Fibroblast of peridontal ligament (primary cell): Measurements from ENCODE around the gene ADCY9.

ENCODE experiments used
- DNase-seq: peaks from one replicate; pipeline ENCODE4 v3.0.0-alpha.2; 2010; ENCODE audit errors: extremely low read depth

ADCY9 gene

GRCh38 chr16:4003576-4003975, 112.7 kb downstream of the ADCY9 start:
- DNase-seq, result no peak

- no peak for DNase-seq
Measured at GRCh38 chr16:4003166-4003565, 113.1 kb downstream of the ADCY9 start.

- no peak for DNase-seq
Measured at GRCh38 chr16:4002121-4002520, 114.1 kb downstream of the ADCY9 start.

DNA sequence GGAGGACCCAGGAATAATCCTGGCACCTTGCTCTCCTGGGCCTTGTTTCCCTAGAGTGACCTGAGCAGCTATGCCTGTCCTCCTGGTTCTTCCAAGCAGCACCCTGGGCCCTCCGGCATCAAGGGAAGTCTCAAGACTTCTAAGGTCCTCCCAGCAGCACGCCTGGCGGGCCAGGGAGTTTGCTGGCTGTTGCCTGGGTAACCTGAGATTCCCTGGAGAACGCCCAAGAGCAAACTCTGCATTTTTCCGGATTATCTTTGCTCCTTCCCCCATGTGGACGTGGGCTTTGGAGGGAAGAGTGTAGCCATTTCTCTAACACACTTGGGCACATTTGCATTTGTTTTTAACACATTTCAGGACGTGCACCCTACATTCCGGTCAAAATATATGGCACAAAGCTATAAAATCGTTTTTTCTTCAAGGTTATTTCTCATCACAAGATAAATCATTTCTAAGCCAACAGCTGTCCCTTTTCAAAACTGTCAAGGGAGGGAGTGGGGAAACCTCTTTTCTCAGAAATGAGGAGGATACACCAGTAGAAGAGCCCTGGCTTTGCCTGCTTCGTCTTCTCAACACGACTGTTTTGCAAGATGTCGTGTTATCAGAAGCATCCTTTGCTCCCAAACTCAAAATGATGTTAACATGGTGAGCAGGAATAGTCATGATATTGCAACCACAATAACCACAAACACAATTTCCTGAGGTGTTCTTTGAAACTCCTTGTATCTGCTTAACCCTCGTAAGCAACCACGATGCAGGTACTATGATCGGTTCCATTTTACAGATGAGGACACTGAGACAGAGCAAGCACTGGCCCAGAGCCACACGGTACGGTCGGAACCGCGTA, 116.5 kb downstream of the ADCY9 start:
- DNase-seq, result peak; percentile 83

DNA sequence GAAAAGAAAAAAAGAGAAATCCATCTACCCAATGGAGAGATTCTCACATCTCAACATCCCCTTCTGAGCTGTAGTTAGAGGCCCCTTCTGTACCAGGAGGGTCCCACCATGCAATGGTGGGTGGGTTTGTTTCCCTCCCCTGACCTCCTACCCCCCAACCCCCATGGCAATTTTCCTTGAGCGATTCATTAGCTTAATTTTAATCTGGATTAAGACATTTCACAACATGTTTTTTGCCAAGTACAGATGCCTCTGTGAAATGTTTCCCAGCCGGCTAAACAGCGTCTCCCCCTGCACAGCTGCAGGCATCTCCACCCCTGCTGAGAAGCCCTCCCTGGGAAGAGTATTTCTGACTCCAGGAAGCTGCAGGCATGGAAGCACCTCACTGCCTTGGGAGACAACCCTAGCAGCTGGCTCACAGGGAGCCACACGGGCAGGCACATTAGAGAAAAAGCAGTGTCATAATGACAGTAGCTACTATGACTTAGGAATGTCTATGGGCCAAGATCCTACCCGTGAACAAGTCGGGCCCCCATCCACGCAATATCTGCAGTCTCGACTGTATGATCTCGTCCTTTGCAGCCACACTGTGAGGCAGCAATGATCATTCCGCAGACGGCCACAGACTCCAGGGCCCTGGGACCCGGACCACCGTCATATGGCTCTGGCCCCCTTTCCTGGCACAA, 117.3 kb downstream of the ADCY9 start:
- peak; percentile 58 for DNase-seq

- DNase-seq, result no peak
Measured at GRCh38 chr16:3997231-3997841, 118.9 kb downstream of the ADCY9 start.

- no peak for DNase-seq
Measured at GRCh38 chr16:3995001-3995400, 121.2 kb downstream of the ADCY9 start.

DNA sequence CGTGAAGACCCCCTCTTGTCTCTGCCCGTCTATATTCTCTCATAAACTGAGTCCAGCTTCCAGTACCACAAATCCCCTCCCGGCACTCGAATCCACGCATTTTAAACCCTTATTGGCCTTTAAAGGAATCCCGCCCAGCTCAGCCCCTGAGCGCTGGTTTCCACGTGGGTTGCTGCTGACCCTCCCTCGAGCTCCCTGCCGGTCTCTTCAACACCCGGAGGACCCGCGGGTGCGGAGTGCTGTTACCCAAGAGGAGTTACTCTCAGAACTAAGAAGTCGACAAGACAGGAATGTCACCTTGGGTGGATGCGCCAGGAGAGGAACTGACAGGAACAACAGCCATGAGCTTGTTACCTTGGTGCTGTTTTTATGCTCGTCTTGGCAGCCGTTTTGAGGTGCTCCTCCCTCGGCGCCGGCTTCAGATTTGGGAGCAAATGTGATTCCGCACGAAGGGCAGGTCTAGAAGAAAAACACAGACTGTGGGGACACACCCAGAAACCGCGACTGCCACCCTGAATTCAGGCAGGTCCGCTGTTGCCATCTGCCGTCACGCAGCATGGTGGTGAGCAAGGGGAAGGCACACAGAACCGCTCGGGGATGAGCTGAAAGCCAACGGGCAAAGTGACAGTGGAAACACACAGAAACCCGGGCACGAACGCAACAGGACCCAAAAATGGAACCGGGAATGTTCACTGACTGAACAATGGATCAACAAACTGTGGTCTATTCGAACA, 123.0 kb downstream of the ADCY9 start:
- no peak for DNase-seq

GRCh38 chr16:3992297-3993051, 123.8 kb downstream of the ADCY9 start:
- no peak for DNase-seq

DNA sequence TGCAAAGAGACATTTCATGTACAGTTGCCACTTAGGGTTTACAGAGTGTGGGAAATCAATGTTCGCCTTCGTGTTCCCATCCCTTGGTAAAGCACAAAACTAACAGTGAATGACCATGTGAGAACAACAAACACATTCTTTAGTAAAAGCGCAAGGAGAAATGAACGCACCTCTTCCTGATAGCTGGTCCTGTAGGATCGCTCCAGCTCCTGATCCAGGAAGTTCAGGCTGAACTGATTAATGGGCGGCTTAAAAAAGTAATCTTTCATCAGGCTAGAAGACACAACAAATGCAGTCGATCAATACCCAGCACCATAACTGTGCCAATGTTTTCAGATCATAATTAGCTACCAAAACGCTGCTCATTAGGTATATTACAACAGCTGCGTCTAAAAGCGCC, 127.4 kb downstream of the ADCY9 start:
- no peak for DNase-seq

- no peak for DNase-seq
Measured at GRCh38 chr16:3988011-3988410, 128.2 kb downstream of the ADCY9 start.

DNA sequence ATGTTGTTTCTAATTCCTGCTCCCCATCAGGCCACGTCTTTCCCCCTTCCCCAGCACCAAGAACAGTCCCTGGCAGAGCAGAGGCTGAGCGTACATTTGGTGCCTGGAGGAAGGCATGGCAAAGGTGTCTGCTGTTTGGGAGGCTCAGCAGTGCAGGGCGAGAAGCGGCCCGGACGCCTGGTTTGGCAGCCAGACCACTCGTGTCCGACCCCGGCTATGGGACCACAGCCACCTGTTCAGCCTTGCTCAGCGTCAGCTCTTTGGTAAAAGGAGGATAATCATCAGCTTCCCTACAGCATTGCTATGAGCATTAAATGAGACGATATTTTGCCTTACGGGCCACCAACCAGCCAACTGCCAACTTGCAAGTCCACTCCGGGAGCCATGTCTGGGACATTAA, 129.0 kb downstream of the ADCY9 start:
- DNase-seq, result no peak

DNA sequence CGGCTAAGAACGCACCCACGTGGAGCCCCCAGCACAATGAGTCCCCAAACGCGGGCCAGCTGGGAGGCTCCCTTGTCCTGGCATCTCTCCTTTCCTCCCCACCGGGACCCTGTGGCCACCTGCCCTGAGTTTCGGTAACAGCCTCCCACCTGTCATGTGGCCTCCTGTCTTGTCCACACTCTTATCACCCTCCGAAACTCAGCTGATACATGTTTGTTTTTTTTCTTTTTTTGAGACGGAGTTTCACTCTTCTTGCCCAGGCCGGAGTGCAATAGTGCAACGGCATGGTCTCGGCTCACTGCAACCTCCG, 130.1 kb downstream of the ADCY9 start:
- no peak for DNase-seq

DNA sequence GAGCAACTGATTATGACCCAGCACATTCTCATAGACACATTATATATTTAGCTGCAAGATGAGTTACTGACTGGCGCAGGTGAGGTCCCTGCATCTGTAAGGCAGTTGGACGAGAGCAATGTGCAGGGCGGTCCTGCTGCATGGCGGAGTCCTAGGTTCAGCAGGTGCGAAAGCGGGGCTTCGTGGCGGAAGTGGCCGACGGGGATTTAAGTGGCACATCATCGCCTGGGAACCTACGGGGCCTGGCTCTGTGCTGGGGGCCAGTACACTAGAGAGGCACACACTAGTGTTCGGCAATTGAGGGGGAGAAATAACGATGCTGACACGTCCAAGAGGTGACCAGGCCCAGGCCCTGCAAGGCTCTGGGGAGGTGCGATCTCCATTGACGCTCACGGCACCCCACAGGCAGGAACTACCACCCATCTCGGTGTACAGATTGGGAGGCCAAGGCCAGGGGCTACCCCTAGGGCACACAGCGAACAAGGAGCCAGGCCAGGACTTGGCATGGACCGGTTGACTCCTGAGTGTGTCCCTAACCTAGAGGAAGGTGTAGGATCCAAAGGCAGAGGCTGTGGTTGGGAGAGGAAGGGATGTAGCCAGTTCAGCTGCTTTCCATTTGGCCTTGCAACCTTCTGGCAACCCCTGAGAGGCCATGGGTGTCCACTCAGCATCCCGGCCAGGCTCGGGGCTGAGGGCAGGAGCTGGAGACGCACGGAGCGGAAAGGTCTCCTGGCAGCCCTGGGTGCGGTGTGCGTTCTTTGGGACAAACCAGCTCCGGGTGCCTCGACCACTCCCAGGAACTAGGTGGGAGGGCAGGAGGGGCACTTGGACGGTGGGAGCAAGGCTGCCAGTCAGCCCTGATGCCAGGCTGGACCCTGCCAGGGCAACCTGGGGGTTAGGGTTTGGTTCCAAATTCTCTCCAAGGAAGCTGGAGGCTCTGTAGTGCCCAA, 131.9 kb downstream of the ADCY9 start:
- no peak for DNase-seq

DNA sequence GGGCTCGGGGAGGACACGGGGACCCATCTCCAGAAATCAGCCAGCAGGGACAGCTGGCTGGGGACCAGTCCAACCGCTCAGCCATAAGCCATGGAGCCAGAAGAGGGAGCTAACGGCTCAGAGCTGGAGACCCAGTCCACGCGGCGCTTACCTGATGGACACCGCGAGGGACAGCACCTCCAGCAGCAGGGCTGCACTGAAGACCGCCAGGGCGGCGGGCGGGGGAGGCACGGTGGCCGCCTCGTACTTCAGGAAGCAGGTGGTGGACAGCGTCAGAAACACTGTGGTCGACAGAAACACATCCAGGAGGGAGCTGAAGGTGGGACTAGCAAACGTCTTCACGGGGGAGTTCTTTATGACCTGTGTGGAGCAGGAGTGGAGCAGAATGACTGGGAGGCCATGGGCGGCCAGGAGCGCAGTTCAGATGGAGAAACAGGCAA, 133.1 kb downstream of the ADCY9 start:
- peak; percentile 58 for DNase-seq

DNA sequence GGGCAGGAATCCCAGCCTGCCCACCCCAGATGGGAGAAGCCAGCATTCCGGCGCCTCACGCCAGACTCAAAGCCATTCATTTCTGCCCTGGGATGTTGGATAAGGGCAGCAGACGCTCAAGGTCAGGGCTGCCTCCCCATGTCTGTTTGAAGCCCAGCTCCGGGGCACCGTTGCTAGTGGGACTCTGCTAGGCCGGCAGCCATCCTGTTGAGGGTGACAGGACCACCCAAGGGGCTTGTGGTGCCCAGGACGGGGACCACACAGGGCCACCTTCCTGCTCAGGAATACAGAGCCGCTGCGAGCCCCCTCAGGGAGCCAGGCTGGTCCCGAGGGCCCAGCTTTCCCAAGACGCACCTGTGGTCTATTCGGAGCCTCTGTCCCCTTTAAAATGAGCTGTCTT, 134.0 kb downstream of the ADCY9 start:
- no peak for DNase-seq

- DNase-seq, result peak; percentile 66
Measured at GRCh38 chr16:3980253-3981111, 135.8 kb downstream of the ADCY9 start.

DNA sequence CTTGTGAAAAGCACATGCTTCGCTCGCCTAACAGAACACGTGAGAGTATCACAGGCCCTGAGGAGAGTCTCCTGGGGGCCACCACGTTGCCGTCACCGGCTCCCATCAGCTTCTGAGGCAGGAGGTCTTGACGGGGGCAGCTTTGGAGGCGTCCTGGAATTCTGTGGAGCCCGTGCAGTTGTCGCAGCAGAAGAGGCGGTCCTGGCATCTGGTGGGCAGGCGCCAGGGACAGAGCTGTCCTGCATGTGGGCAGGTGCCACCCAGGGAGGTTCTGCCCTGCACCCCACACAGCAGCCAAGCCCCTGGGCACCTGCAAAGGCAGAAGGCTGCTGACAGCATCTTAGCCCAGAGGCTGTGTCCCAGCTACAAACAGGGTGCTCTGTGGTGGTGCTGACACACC, 136.7 kb downstream of the ADCY9 start:
- DNase-seq, result no peak

GRCh38 chr16:3979070-3979469, 137.2 kb downstream of the ADCY9 start:
- DNase-seq, result no peak
